Coronary artery (tissue), 2 donors: ENCODE results near the gene SLC17A2.
A peak's percentile ranks its signal among the peaks of the same experiment; 100 is the strongest.

Source experiments
- DNase-seq: peaks from one replicate; pipeline ENCODE4 v3.0.0-alpha.2; 2017; ENCODE audit warnings: low spot score
- H3K27ac ChIP-seq, 2 donors: fragments of 200-600 bp; sonication (generic); one replicate each; pipeline ENCODE4 v1.5.1; 2016 to 2019
- H3K4me3 ChIP-seq: fragments of 200-600 bp; sonication (generic); 2 replicates; pipeline ENCODE4 v1.5.1; 2016; ENCODE audit warnings: mild to moderate bottlenecking, moderate library complexity
- CTCF ChIP-seq: fragments of 200-600 bp; sonication (generic); IDR thresholded peaks from one replicate; pipeline ENCODE4 v1.5.1; 2019; ENCODE audit warnings: antibody characterized with exemption

The SLC17A2 gene

GRCh38 chr6:25968769-25969168 is 38.3 kb upstream of the SLC17A2 start:
- DNase-seq: no peak
- peak overlapping the region; percentile 15 to 17 for H3K27ac ChIP-seq

GRCh38 chr6:25966711-25967110 is 36.2 kb upstream of the SLC17A2 start:
- DNase-seq: no peak
- H3K27ac ChIP-seq: no peak overlapping the region
- H3K4me3 ChIP-seq: peak overlapping the region; percentile 52
- TF ChIP-seq CTCF: no peak

More at GRCh38 chr6:25968769-25969168, 38.3 kb upstream of the SLC17A2 start:
- TF ChIP-seq CTCF: no peak
- H3K4me3 ChIP-seq: peak overlapping the region; percentile 25

GRCh38 chr6:25965058-25965457 is 34.6 kb upstream of the SLC17A2 start:
- H3K27ac ChIP-seq: no peak overlapping the region
- peak overlapping the region; percentile 78 for H3K4me3 ChIP-seq
- no peak for TF ChIP-seq CTCF
- no peak for DNase-seq

DNA sequence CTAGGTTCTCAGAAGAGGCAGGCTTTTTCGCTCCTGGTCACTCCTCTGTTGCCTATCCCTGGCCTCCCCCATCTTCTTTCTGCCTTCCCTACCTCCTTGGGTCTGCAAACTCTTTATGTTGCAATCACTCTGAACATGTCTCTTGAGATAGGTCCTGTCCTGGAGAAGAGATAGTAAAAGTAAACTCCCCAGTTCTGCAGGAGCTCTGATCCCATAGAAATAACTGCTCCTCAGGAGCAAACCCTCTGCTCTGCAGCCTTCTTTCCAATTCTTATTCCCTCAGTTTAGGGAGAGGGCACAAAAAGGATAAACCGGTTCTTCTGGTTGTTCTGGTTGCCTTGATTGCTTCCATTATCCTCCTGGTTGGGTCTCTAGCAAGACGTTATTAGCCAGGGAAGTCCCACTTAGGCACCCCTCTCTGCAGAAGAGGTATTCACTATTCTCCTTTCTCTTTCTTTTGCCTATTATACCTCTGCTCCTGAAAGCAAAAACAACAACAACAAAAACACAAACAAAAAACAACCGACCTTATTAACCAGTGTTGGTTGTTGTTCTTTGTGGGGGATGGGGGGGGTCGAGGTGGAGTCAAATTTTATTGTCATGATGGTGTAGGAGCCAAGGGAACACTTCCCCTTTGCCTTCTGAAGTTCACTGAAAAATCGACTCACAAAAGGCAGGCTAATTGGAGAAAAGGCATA is 33.1 kb upstream of the SLC17A2 start:
- no peak for DNase-seq
- peak overlapping the region; percentile 78 for H3K4me3 ChIP-seq
- peak overlapping the region; percentile 91 to 95 for H3K27ac ChIP-seq
- TF ChIP-seq CTCF: no peak

GRCh38 chr6:25962149-25963127 is 31.9 kb upstream of the SLC17A2 start, which contains the start of gene TRIM38:
TRIM38 (plus strand) TSS chr6:25962802; CDS start chr6:25966523, 3,721 bp downstream.
- TF ChIP-seq CTCF: no peak
- DNase-seq: peak; percentile 85
- H3K27ac ChIP-seq: peak within 1 kb of the TSS; percentile 91 to 95
- H3K4me3 ChIP-seq: peak within 1 kb of the TSS; percentile 78

- Histone ChIP-seq H3K4me3 (peak overlapping the region; percentile 78), H3K27ac (peak overlapping the region; percentile 91 to 95)
- TF ChIP-seq CTCF: no peak
- no peak for DNase-seq
Observed at GRCh38 chr6:25961619-25962148, 31.2 kb upstream of the SLC17A2 start.
